Neural progenitor cell (in vitro differentiated cells): ENCODE results near the gene NDUFAF7. TPM values are rescaled to one million over a fixed set of nuclear protein-coding genes. Genes with fewer than 3 reads are reported as not detected.

ENCODE experiments used
- DNase-seq: peaks from one replicate; pipeline ENCODE4 v3.0.0-alpha.2; 2016; ENCODE audit warnings: low spot score
- H2AFZ ChIP-seq: fragments of 200-600 bp; sonication (generic); replicated peaks from 2 replicates; pipeline ENCODE4 v1.6.1; 2016; ENCODE audit warnings: antibody characterized with exemption
- H3F3A ChIP-seq: fragments of 200-600 bp; sonication (generic); 2 replicates; pipeline ENCODE4 v1.6.1; 2016; ENCODE audit warnings: antibody characterized with exemption, low read depth
- H3K27ac ChIP-seq: fragments of 200-600 bp; sonication (generic); 2 replicates; pipeline ENCODE4 v1.5.1; 2016; ENCODE audit warnings: mild to moderate bottlenecking
- H3K27me3 ChIP-seq: fragments of 200-600 bp; sonication (generic); 2 replicates; pipeline ENCODE4 v1.6.1; 2016; ENCODE audit warnings: mild to moderate bottlenecking, moderate library complexity
- H3K36me3 ChIP-seq: fragments of 200-600 bp; sonication (generic); 2 replicates; pipeline ENCODE4 v1.5.1; 2016
- H3K4me1 ChIP-seq: fragments of 200-600 bp; sonication (generic); 2 replicates; pipeline ENCODE4 v1.6.1; 2016; ENCODE audit warnings: mixed run types
- H3K4me2 ChIP-seq: fragments of 200-600 bp; sonication (generic); 2 replicates; pipeline ENCODE4 v1.6.1; 2016
- H3K4me3 ChIP-seq: fragments of 200-600 bp; sonication (generic); 2 replicates; pipeline ENCODE4 v1.5.1; 2016
- H3K79me2 ChIP-seq: fragments of 200-600 bp; sonication (generic); 2 replicates; pipeline ENCODE4 v1.6.1; 2016; ENCODE audit warnings: low read depth
- H3K9ac ChIP-seq: fragments of 200-600 bp; sonication (generic); 2 replicates; pipeline ENCODE4 v1.6.1; 2016
- H3K9me3 ChIP-seq: fragments of 200-600 bp; sonication (generic); 2 replicates; pipeline ENCODE4 v1.5.1; 2016; ENCODE audit warnings: low read depth
- H4K20me1 ChIP-seq: fragments of 200-600 bp; sonication (generic); 2 replicates; pipeline ENCODE4 v1.6.1; 2016; ENCODE audit warnings: low read depth
- H3K27ac Mint-ChIP-seq: 3 replicates; pipeline ENCODE4 v1.8.0; 2021; ENCODE audit warnings: mixed read lengths
- H3K27me3 Mint-ChIP-seq: 2 replicates; pipeline ENCODE4 v1.8.0; 2022; ENCODE audit warnings: low read depth, mild to moderate bottlenecking, inconsistent platforms, moderate library complexity, mixed read lengths; ENCODE audit not compliant: insufficient read depth
- H3K36me3 Mint-ChIP-seq: 3 replicates; pipeline ENCODE4 v1.8.0; 2021; ENCODE audit warnings: mixed read lengths
- H3K4me1 Mint-ChIP-seq: 3 replicates; pipeline ENCODE4 v1.8.0; 2021; ENCODE audit warnings: mixed read lengths
- H3K4me3 Mint-ChIP-seq: 3 replicates; pipeline ENCODE4 v1.8.0; 2021; ENCODE audit warnings: mild to moderate bottlenecking, moderate library complexity, mixed read lengths
- H3K9me3 Mint-ChIP-seq: 3 replicates; pipeline ENCODE4 v1.8.0; 2020; ENCODE audit warnings: mixed read lengths
- CTCF ChIP-seq: fragments of 200-600 bp; sonication (generic); IDR thresholded peaks from 2 replicates; pipeline ENCODE4 v1.5.1; 2017; ENCODE audit warnings: antibody characterized with exemption, mild to moderate bottlenecking
- EZH2 ChIP-seq: fragments of 200-600 bp; sonication (generic); IDR thresholded peaks from 2 replicates; pipeline ENCODE4 v1.6.1; 2017; ENCODE audit warnings: antibody characterized with exemption, mild to moderate bottlenecking, moderate library complexity
- EZH2phosphoT487 ChIP-seq: fragments of 200-600 bp; sonication (generic); IDR thresholded peaks from 2 replicates; pipeline ENCODE4 v1.6.1; 2017; ENCODE audit warnings: antibody characterized with exemption
- total RNA-seq: library from RNA; depleted of rRNA; stranded (reverse); fragments of >200 nt; gene quantifications from 2 replicates; pipeline ENCODE4 v1.2.3, GENCODE V29; 2015; ENCODE audit warnings: low replicate concordance

NDUFAF7 gene
- total RNA-seq, 1 donor from 2014 or later: 47.4 TPM

DNA sequence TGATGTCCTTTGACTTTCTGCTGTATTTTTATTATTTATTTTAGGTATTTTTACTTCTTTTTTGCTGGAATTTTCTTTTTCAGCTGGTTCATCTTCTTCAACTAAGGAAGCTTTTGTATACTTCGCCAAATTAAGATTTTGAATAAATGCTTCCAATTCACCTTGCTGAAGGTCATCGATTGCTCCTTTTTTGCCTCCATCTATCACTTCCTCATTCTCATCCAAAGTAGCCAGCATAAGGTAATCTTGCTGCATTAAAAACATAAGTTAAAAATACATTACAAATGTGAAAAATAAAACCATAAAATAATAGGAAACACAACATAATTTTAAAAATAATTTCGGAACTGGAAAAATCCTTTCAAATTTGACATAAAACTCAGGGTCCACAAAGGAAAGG, 2.7 kb upstream of the NDUFAF7 start:
- H3K9ac ChIP-seq: no peak overlapping the region

DNA sequence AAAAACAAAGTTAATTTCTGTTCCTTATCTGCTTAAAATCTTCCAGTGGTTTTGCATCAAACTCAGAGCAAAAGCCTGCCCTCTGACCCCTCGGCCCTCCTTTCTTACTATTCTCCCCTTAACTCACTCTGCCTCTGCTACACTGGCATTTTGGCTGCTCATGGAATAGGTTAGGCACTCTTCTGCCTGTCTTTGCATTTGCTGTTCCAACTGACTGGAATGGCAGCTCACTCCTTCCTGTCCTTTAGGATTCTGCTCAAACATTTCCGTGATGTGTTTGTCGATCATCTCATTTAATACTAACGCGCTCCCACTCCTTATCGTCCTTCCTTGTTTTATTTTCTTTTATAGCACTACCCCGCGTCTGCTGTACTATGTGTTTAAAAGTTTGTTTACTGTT, 877 bp upstream of the NDUFAF7 start:
- H3K4me1 ChIP-seq: peaks cover 26% of the 10 kb centered on the region
- H3K79me2 ChIP-seq: peaks cover 95% of the 10 kb centered on the region
- Mint-ChIP-seq H3K27ac (no peak overlapping the region), H3K9me3 (no peaks in the 10 kb centered on the region), H3K4me3 (no peak overlapping the region), H3K27me3 (no peaks in the 10 kb centered on the region), H3K4me1 (peaks cover 11% of the 10 kb centered on the region), H3K36me3 (peaks cover 7% of the 10 kb centered on the region)
- H3K9me3 ChIP-seq: no peaks in the 10 kb centered on the region
- H3K27me3 ChIP-seq: no peaks in the 10 kb centered on the region
- peaks cover 4% of the 10 kb centered on the region for H3K36me3 ChIP-seq
- peak overlapping the region; percentile 90 for H3K4me3 ChIP-seq
- H3F3A ChIP-seq: peaks cover 26% of the 10 kb centered on the region
- peaks cover 29% of the 10 kb centered on the region for H4K20me1 ChIP-seq
- no peak overlapping the region for H3K27ac ChIP-seq
- peak; percentile 19 for DNase-seq
- no peak for TF ChIP-seq EZH2
- TF ChIP-seq EZH2phosphoT487: no peak
- TF ChIP-seq CTCF: no peak
- H2AFZ ChIP-seq: no peak overlapping the region
- peak overlapping the region; percentile 82 for H3K9ac ChIP-seq
- H3K4me2 ChIP-seq: peak overlapping the region; percentile 83

More for the DNA sequence above, 2.7 kb upstream of the NDUFAF7 start:
- Histone ChIP-seq H3K79me2 (peaks cover 92% of the 10 kb centered on the region), H3K27ac (no peak overlapping the region), H2AFZ (no peak overlapping the region), H3F3A (peaks cover 30% of the 10 kb centered on the region), H3K4me1 (peaks cover 37% of the 10 kb centered on the region), H4K20me1 (peaks cover 43% of the 10 kb centered on the region), H3K27me3 (no peaks in the 10 kb centered on the region), H3K9me3 (no peaks in the 10 kb centered on the region), H3K4me2 (no peak overlapping the region), H3K4me3 (no peak overlapping the region), H3K36me3 (peaks cover 4% of the 10 kb centered on the region)
- Mint-ChIP-seq H3K27ac (no peak overlapping the region), H3K36me3 (peaks cover 6% of the 10 kb centered on the region), H3K4me3 (no peak overlapping the region), H3K9me3 (no peaks in the 10 kb centered on the region), H3K4me1 (peaks cover 16% of the 10 kb centered on the region), H3K27me3 (no peaks in the 10 kb centered on the region)
- TF ChIP-seq CTCF: no peak
- TF ChIP-seq EZH2: no peak
- no peak for TF ChIP-seq EZH2phosphoT487
- DNase-seq: no peak

- H3K4me2 ChIP-seq: peak overlapping the region; percentile 83
- H3K27me3 ChIP-seq: no peaks in the 10 kb centered on the region
- Mint-ChIP-seq H3K36me3 (peaks cover 8% of the 10 kb centered on the region), H3K27me3 (no peaks in the 10 kb centered on the region), H3K4me3 (no peak overlapping the region), H3K4me1 (peaks cover 3% of the 10 kb centered on the region), H3K27ac (no peak overlapping the region), H3K9me3 (no peaks in the 10 kb centered on the region)
- peak overlapping the region; percentile 91 for H2AFZ ChIP-seq
- no peak overlapping the region for H3K27ac ChIP-seq
- H4K20me1 ChIP-seq: peaks cover 15% of the 10 kb centered on the region
- H3K4me1 ChIP-seq: peaks cover 12% of the 10 kb centered on the region
- H3K36me3 ChIP-seq: no peaks in the 10 kb centered on the region
- H3K9me3 ChIP-seq: no peaks in the 10 kb centered on the region
- H3F3A ChIP-seq: peaks cover 15% of the 10 kb centered on the region
- no peak for TF ChIP-seq EZH2
- no peak for TF ChIP-seq CTCF
- no peak for TF ChIP-seq EZH2phosphoT487
- H3K9ac ChIP-seq: peak overlapping the region; percentile 82
- peak; percentile 25 for DNase-seq
- peaks cover 85% of the 10 kb centered on the region for H3K79me2 ChIP-seq
- H3K4me3 ChIP-seq: peak overlapping the region; percentile 90
Observed at GRCh38 chr2:37232131-37232933, 874 bp downstream of the NDUFAF7 start.
